UCSD-AML1 (cell line): Measurements from ENCODE around the gene HEATR5A.
"Not testable (repeated sequence)": the region's sequence is repeated elsewhere in the genome, so short reads cannot be mapped to it uniquely, and the experiment has no call there.

Source experiments
- DNase-seq: peaks from one replicate; lab custom pipeline; 2025; ENCODE audit not compliant: unreplicated experiment; lab: John Stamatoyannopoulos, UW

Gene HEATR5A

DNA sequence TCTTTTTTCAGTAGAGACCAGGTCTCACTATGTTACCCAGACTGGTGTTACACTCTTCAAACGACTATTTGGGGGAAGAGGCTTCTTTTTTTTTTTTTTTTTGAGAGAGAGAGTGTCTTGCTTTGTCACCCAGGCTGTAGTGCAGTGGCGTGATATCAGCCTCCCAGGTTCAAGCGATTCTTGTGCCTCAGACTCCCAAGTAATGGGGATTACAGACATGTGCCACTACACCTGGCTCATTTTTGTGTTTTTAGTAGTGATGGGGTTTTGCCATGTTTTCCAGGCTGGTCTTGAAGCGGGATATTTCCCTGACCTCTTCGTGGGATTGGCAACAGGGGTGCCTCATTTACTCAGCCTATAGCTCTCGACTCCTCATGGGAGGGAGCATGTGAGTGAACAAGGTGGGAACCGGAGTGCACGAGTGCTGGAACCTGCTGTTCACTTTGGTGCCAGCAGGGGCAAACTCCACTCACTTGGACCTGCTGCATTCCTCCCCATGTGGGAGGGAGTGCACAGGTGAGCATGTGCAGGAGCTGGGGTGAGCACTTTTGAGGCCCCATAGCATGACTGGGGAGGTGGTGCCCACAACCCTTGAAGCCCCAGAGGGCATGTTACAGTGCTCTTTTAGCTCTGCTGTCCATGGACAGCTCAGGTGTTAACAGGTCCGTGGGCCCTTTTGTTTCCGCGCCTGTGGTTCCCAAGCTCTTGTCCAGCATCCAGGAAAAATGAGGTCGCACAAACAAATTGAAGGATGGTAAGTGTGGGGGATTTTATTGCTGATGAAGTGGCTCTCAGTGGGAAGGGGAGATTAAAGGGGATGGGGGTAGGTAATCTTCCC is 133.7 kb downstream of the HEATR5A start:
- DNase-seq, result no peak

DNA sequence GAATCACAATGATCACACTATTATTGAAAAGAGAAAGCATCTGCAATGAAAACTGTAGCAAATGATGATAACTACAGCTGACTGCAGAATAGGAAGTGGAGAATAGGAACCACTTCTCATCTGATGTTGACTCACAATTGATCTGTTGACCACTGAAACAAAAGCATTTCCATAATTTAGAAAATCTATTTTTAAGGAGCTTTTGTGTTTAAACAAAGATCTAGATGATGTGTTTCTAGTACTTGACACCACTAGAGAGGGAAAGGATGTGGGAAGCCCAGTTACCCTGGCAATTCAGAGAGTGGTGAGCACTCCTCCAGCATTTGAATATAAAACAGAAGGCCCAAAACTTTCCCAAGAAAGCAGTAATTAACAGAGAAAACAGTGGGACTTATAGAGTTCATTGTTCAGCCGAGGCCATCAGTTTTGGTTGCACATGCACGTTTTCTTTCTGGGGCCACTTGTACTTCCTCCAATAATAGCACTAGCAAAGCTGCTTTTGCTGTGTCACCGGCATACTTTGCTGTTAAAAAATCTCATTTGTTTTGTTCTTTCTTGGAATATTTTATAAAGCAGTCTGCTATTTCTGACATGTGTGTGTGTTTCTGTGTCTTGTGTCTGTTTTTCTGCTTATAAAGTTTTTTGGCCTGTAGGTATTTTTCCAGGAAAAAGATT is 136.6 kb downstream of the HEATR5A start:
- DNase-seq, result no peak

DNA sequence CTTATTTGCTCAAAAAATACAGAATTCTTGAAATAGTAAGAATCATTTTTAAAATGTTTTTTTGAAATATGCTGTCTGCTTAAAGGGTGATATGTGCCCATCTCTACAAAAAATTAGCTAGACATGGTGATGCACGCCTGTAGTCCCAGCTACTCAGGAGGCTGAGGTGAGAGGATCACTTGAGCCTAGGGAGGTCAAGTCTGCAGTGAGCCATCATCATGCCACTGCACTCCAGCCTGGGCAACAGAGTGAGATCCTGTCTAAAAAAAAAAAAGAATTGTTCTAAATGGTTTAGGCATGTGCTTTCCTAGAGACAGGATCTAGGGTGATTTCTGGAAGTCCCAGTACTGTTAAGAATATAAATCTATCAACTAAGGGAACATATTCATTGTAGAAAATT is 137.2 kb downstream of the HEATR5A start:
- DNase-seq, result no peak

DNA sequence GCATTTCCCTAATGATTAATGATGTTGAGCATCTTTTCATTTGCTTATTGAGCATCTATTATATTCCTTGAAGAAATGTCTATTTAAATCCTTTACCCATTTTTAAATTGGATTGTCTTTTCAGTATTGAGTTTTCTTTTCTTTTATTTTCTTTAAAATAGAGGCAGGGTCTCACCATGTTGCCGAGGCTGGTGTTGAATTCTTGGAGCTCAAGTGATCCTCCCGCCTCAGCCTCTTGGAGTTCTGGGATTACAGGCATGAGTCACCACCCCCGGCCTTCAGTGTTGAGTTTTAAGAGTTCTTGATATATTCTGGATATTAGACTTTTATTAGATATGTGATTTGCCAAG is 139.5 kb downstream of the HEATR5A start:
- DNase-seq, result no peak

DNA sequence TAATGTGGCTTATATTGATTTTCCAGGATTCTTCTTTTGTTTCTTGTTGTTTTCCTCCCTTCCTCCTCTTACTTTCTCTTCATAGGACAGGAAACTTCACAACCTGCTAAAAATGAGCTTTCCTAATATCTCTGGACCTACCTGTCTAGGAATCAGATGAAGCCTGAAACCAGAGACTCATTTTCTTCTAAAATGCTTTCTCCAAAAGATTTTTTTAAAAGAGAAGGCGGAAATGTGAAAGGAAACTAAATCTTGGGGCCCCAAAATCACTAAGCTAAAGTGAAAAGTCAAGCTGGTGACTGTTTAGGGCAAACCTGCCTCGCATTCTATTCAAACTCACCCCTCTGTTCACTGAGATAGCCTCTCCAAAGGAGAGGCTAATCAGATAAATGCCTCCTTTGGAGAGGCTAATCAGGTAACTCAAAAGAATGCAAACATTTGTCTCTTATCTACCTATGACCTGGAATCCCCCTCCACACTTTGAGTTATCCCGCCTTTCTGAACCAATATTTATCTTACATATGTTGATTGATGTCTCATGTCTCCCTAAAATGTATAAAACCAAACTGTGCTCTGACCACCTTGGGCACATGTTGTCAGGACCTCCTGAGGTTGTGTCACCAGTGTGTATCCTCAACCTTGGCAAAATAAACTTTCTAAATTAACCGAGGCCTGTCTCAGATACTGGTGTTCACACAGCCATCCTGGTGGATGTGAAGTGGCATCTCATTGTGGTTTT is 140.0 kb downstream of the HEATR5A start:
- DNase-seq, result no peak

DNA sequence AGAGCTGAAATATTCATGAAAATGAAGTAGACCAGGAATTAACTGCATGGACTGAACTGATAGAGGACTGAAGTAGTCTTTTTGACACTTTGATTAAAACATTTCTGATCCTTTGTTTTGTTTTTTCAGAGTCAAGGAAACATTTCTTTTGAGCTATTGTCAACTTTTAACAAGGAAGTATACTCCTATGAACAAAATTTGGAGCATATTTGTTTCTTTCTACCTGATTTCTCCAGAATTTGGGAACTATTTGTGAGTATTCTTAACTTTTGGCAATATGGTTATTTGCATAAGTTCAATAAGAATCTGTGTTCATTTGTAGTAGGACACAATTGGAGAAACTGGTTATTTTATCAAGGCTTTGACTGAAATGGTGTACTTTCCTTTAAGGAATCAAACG is 141.5 kb downstream of the HEATR5A start:
- DNase-seq, result no peak

DNA sequence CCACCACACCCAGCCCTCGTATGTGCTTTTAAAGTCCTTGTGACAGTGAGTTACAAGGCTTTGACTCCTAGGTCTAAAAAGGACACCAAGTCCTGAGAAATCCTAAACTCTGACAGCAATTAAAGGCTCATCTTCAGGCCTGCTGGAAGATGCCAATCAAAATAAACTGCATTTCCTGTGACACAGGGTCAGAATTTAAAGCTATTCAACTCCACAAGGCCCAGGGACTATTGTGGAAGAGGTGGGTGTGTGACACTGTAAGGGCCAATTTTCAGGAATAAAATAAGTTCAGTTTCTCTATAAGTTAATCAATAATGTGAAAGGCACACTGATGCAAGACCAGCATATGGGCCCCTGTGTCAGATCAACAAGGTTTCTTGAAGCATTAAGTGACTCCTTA is 143.3 kb downstream of the HEATR5A start:
- no peak for DNase-seq

DNA sequence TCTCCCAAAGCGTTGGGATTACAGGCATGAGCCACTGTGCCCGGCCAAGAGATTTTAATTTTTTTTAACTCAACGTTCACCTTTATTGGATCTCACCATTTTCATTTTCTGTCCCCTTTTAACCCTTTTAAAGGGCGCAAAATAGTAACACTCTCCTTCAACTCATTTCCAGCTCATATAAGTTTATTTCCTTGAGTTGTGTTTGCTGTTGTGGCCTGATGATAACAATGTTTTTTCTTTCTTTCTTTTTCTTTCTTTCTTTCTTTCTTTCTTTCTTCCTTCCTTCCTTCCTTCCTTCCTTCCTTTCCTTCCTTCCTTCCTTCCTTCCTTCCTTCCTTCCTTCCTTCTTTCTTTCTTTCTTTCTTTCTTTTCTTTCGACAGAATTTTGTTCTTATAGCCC is 143.9 kb downstream of the HEATR5A start:
- DNase-seq, result not testable (repeated sequence)

DNA sequence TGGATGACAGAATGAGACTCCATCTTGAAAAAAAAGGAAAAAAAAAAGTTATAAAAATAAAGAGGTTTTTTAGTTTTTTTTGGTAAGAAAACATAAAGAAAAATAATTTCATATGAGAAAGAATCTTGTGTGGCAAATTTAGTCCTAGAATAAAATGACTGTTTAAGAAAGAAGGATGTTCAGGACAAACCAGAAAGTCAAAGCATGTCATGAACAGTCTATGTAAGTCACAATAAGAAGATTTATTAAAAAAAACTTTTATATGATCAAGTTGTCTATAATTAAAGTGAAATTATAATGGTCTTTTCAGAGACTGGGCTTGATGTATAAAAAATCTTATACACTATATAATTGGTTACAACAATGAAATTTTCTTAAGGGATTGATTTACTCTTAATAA is 144.6 kb downstream of the HEATR5A start:
- no peak for DNase-seq

DNA sequence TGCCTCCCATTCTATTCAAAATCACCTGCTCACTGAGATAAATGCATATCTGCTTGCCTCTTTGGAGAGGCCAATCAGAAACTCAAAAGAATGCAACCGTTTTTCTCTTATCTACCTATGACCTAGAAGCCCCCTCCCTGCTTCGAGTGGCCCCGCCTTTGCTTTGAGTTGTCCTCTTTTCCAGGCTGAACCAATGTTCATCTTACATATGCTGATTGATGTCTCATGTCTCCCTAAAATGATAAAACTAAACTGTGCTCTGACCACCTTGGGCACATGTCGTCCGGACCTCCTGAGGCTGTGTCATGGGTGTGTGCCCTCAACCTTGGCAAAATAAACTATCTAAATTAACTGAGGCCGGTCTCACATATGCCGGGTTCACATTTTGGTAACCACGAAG is 148.7 kb downstream of the HEATR5A start:
- no peak for DNase-seq

DNA sequence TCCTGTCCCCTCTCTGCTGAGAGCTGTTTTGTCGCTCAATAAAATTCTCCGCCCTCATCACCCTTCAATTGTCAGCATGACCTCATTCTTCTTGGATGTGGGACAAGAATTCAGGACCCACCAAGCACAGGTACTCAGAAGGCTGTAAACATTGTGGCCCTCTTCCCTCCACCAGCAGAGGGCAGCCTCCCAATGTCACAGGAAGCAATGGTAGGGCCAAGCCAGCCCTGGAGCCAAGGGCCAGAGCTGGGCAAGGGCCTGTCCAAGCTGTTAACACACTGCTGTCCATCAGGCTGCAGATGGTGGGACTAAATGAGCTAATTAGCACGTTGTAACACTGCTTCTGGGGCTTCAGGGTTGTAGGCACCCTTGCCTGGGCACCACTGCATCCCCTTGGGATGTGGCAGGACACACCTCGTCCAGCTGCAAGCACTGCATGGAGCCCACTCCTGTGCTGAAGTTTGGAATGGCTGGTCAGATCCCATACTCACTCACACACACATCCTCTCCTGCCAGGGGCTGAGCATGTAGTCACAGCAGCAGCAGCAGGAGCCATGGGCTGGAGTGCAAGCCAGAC is 150.1 kb downstream of the HEATR5A start:
- peak; percentile 56 for DNase-seq

DNA sequence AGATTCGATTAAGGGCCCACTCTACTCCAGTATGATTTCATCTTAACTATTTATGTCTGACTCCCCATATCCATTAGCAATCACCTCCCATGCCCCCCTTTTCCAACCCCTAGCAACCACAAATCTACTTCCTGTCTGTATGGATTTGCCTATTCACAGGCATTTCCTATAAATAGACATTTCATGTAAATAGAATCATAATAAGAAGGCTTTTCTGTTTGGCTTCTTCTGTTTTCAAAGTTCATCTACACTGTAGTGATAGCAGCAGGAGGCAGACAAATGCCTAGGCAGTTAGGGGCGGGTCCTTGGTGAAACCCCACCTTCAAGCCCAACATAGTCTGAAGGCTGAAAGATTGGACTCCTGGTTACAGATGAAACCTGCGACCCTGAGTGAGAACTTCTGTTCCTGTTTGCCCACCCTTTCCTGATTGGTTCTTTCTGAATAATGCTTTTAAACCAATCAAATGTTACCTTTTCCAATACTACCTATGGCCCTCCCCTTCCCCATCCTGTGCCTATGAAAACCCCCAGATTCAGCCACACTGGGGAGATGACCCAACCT is 150.6 kb downstream of the HEATR5A start:
- DNase-seq, result no peak

DNA sequence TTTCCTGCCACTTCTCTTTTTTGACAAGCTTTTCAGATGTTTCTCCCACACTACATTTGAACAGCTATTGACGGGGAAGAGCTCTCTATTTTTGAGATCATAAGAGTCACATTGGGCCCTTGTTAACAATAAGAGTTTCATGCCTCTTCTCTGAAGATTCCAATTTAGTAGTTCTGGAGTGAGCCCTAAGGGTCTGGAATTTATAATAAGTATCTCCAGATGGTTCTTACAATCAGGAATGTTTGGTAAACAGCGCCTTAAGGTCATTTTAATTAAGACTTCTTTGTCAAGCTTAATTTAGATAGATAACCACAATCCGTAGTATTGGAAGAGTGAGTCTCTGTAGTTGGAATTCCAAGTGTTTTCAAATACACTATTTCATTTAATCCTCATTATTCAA is 152.1 kb downstream of the HEATR5A start:
- no peak for DNase-seq

DNA sequence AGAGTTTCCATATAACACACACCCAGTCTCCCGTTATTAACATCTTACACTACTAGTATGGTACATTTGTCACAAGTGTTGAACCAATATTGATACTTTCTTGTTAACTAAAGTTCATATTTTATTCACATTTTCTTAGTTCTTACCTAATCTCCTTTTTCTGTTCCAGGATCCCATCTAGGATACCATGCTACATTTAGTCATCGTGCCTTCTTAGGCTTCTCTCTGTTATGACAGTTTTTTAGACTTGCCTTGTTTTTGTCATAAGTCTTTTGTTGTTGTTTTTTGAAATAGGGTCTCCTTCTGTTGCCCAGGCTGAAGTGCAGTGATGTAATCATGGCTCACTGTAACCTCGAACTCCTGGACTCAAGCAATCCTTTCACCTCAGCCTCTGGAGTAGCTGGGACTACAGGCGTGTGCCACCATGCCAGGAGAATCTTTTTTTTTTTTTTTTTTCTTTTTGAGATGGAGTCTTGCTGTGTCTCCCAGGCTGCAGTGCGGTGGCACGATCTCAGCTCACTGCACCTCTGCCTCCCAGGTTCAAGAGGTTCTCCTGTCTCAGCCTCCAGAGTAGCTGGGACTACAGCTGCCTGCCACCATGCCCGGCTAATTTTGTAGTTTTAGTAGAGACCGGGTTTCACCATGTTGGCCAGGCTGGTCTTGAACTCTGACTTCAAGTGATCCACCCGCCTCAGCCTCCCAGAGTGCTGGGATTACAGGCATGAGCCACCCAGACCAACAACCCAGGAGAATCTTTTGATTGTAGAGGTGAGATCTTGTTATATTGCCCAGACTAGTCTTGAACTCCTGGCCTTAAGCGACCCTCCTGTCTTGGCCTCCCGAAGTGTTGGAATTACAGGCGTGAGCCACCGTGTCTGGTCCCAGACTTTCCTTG is 153.7 kb downstream of the HEATR5A start:
- DNase-seq, result no peak

DNA sequence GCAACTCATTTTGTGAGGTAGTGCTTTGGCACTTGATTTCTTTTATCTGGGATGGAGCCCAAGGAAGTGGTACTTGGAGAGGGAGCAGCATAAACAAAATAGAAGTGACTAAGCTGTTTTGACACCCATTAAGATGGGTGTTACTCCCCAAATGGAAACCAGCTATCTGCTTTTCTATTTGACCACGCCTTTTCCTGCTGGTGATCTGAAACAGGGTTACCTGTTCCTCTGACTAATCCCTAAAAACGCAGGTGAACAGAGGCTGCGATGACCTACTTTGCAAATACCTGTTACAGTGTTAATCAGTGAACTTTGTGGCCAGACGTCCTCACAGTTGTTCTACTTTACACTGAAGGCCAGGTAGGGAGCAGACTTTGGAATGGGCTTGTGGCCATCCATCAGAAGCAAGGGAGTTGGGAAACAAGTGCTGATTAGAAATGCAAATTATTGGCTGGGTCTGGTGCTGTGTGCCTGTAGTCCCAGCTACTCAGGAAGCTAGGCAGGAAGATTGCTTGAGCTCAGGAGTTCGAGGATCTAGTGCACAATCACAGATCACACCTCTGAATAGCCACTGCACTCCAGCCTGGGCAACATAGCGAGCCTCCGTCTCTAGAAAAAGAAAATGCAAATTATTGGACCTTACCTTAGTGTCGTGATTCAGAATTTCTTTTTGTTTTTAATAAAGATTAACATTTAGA is 154.5 kb downstream of the HEATR5A start:
- no peak for DNase-seq

DNA sequence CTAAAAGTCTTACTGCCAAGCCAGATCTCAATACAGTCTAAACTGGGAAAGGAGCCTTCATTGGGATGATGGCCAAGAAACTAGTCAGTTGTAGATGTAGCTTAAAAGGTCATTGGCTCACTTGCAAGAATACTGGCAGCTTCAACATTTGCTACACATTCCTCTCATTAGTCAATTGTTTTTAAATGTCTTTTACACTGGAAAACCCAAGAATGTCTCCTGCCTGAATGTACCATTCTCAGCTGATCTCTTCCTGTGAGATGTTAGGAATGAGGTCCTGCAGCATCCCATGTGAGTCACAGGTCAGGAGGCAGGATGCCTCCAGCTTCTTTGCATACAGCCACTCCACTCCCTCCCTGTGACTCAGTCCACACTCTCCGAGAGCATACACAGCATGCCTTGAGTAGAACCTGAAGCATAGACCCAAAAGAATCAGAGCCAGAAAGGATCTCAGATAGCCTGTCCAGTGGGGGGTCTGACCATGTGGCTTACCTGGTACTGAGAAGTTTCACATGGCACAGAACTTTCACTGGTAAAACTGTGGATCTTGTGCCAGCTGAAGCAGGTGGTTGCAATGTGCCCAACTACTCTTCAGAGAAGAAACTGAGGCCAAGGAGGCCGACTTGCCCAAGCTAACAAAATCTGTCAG is 156.7 kb downstream of the HEATR5A start:
- DNase-seq, result no peak

DNA sequence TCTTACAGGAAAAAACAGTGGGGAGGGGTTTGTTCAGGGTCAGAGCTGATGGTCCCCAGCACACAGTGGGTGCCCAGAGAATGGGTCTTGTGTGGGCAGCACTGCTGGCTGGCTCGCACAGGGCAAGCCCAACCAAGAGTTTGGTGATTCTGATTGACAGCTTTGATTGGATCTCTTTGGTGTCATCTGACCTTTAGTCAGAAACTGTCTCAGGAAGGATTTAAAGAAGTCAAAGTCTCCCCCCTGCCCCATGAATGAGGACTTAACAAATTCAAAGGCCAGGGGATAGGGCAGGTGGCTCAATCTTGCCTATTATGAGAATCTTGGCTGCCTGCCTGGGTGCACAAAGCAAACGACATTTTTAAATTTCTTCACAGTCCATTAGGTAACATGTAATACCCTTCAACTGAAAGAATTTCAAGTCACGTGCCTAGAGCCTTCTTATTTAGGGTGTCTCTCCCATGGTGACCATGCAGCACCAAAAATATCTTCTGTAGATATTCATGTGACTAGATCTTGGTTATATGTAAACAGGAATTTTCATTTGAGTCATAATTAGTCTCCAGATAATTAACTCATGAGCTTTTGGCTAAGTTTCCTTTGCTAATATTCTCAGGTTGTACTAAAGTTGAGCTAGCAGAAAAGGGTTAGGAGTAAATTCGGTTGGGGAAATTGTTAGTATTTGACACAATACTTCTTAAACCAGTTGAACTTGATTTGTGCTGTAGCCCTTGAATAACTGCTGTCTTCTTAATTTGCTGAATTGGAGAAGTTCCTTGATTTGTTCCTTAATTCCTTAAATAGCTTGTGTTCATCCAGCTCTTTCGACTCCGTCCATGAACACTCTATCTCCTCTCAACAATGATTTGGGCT is 158.3 kb downstream of the HEATR5A start:
- DNase-seq, result no peak

DNA sequence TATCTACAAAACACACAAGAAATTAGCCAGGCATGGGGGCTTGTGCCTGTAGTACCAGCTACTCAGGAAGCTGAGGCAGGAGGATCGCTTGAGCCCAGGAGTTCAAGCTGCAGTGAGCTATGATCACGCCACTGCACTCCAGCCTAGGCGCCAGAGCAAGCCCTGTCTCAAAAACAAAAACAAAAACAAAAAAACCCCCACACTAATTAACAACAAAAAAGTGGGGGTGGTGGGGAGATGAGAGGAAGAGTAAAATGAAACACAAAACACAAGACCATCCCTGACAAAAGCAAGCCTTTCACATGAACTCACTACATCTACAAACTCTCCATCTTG is 158.9 kb downstream of the HEATR5A start:
- DNase-seq, result no peak
